ENCODE results near the gene LTBP2.

The LTBP2 gene

DNA sequence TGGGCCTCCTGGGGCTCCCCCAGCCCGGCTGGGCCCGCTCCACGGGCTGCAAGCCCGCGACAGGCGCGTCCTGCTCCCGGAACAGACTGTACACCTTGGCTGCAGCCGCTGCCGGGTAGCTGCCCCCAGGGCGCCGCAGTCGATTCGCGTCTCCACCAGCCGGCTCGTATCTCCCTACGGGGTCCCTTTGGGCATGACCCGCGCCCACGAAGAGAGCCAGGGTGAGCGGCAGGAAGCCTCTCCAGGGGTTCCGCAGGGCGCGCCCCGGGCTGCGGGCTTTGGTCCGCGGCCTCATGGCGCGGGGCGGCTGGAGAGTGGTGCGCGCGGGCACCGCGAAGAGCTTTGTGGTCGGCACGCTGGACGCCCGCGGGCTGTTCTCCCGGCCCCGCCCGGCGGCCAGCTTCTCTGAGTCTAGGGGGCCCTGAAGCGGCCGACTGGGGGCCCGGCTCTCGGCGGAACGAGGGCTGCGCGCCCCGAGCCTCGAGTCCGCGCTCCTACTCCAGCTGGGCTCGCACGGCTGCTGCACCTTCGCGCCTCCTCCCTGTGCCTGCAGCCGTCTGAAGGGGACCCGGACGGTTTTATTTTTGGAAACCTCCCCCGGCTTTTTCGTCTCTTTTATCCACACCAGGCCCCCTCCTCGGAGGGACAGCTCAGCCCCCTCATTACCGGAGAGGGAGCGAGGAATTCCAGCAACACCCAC is at the start of gene LTBP2:
TSS of gene LTBP2 (minus strand) at position 588 of the 700 bp plus-strand sequence. CDS start at position 295, 293 bp downstream.
- DNase-seq: no peak

DNA sequence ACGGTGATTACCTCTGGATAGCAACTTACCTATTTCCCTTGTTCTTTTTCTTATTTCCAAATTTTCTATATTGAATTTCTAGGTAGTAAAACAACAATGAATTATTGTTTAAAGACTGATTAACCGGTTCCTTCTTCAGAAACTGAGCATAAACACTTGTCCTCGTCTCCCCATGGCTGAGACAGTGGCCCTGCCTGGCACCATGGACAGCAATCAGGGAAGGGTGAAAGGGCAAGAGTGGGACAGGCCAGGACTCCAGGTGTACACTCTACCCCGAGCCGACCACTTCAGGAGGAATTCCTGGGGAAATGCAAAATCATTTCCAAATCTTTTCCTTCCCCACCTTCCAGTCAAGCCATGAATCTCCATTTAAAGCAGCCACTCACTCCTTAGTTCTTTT is 48.8 kb upstream of the LTBP2 start:
- no peak for DNase-seq

DNA sequence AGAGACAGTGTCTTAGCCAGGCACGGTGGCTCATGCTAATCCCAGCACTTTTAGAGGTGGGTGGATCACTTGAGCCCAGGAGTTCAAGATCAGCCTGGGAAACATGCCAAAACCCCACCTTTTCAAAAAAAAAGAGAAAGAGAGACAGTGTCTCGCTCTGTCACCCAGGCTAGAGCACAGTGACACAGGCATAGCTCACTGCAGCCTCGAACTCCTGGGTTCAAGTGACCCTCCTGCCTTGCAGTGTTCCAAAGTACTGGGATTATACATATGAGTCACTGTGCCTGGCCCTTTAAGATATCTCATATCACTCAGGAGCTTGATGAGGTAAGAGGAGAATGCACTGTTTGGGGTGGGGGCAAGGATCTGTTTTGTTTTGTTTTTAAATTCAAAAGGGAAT is 48.1 kb upstream of the LTBP2 start:
- no peak for DNase-seq

DNA sequence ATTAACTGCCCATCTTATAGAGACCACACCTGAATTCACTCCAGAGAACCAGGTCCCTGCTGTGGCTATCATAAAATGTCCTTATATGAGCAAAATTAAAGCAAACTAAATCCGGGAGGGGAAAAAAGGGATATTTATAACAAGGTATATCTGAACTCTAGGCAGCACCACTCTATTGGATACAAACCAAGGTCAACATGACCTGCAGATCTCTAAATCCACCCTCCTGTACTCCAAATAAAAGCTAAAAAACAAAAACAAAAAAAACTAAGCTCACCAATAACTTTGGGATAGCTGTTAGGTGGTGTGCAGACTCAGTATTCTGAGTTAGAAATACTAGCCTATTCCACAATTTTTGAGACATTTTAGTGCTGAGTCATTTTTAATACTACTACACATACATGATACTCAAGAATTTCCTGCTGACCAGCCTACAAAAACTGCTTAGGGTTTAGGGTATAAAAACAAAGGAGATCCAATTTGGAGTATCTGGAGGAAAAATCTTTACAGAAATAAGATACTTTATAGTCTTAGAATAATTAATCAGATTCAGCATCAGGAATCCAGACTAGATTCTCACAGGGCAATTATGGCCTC is 46.6 kb upstream of the LTBP2 start:
- no peak for DNase-seq

DNA sequence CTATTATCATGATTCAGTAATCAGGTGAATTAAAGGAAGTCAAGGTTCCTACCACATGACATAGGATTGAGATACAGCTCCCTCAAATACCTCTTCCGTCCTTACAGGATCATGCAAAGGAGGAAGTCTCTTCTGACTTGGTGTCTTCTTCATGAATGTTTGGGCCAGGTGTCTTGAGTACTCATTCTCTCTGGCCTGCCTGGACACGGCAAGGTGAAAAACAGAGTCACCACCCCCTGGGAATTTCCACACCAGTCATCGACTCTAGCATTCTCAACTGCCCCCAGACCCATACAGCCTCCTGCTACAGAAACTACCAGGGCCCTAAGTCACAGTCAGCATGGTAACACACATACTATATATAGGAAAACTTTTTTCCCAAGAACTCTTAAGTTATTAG is 44.9 kb upstream of the LTBP2 start:
- no peak for DNase-seq

DNA sequence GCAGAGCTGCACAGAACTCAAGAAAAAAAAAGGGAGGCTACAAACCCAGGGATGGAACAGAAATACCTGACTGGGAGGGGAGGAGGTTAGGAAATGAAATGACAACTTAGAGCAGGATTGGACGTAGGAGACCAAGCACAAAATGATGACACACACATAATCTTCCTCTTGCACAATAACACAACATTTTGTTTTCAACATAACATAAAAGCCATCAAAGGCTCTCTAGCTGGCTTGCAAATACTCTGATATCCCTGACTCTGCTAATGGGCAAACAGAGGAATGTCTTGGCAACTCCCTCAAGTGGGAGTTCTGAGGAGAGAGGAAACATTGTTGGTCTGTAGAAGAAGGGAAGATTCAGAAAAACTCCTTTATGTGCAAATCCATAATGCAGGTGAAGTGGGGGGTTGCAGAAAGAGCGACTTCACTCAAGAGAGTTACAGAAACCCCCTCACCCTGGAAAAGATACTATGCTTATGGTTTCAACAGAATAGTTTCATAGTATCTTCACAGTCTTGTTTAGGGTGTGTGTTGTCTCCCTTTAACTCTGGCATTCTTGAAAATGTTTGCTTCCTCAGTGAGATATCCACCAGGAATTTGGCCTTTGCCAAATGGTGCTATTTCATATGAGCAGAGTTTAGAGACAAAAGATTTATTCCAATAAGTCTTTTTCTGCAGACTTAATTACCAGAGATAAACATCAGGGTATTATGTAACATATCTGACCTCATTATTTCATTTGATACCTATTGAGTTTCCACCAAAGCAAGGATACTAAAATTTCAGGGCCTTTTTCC is 43.8 kb upstream of the LTBP2 start:
- no peak for DNase-seq

DNA sequence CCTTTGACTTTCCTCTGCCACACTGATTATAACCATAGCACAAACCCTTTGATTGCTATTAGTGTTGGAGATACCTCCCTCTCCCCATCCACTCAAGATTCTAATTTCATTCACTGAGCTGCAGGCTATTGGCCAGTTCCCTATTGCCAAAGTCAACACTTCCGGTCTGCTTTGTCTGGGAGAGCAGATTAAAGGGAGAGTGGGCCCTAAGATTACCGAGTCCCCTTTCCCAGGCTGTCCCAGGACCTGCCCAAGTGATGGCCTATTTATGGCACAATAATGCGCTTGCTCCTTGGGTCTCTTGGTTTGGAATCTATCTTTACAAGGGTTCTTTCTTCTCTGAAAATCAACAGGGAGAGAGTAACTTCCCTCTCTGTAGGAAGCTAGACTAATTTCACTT is 42.9 kb upstream of the LTBP2 start:
- DNase-seq: no peak

DNA sequence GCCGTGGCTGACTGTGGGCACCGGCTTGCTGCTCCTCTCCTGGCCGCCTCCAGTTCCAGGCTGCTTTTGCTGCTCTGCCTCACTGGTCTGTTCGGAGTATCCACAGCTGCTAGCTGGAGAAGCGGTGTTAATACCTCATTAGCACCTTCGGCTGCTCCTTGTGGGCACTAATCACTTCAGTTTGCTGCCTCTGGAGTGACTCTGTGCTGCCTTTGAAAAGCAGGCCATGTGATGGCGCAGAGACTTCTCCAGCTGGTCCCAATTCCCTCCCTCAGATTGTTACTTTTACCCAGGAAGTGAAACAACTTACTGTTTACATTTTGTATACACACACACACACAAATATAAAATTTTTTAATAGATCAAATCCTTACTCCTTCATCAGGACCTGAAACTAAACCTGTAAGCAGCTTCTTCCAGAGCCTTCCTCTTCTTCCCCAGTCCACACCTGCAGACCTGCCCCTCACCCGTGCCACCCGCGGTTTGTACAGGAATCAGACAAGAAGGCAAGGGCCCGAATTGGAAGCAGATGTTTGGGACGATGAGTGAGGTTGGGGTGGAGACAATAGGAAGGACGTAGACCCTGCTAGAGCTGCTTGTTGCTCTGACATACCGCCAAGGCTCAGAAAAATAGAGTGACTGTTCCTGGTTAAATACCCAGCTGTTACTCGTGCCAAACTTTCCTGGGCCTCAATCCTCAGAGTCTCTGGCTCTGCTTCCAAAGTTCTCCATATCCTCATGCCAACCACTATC is 41.5 kb upstream of the LTBP2 start:
- no peak for DNase-seq

DNA sequence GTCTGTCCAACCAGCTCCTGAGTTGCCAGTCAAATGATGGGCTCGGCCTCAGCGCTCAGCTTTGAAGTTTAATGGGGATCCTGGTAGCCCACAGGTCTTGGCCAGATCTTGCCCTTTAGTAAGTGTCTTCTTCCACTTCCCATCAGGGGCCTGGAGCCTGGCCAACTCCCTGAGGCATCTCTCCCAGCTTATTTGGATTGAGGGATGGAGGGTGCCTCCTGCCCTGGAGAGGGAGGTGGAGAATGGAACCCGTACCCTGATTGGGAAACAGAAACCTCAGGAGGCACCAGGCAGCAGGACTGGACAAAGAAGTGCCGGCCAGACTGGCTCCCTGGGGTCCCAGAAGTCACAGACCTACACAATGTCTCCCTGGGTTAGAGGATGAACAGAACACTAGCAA is 40.5 kb upstream of the LTBP2 start:
- DNase-seq: no peak

DNA sequence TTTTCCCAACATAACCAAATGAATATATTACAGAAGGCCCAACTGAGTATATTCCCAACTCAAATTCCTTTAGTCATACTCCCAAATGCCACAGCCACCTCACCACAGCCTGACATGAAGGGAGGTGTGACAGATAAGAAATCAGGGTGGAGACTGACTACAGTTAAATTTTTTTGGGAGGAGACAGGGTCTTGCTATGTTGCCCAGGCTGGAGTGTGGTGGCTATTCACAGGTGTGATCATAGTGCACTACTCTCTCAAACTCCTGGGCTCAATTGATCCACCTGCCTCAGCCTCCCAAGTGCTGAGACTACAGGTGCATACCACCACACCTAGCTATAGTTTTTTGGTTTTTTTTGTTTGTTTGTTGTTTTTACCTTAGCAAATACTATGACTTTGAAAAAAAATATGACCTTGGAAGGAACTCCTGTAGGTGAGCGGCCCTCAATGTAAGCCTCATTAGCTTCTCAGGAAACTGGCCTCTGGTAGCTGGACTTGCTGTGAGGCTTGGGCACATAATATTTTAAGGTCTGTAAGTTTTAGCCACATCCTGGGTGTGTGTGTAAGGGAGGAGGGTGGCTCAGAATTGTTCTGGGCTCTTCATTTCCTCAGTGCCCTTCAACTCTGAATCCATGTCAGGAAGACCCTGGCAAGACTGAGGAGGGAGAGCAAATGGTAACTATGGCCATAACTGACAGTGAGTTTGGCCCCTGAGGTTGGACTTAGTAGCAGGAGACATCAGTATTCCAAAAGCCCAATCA is 39.1 kb upstream of the LTBP2 start:
- DNase-seq: no peak

DNA sequence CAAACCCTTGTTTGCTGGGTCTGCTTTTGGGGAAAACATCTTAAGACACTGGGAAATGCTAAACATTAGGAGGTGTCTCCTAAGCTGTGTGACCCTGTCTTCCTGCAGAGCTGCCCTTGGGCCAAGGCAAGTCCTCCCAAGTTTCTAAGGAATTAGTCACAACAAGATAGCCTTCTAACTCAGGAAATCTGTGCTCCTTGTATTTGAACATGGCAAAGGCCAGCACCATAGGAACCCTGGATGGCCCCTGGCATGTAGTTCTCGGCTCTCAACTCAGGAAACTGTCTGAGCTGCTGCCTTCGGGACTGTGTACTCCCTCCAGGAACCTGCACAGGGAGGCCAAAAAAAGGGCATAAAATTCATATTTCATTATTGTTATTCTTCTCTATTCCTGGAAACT is 37.6 kb upstream of the LTBP2 start:
- no peak for DNase-seq

DNA sequence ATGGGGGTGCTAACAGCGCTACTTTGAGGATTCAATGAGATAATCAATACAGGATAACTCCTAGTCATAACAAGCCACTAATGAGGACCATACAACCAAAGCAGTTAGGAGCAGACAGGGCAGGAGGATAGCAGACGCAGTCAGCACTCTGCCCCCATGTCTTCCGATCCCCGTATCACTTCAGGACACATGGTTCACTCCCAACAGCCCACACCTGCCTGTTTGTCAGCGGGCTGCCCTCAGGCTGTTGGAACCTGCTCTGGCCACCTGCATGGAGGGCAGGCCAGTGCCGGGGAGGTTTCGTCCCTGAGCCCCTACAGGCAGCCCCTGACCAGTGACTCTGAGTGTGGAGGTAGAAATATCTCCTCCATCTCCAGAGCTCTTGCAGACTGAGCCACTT is 37.1 kb upstream of the LTBP2 start:
- no peak for DNase-seq

DNA sequence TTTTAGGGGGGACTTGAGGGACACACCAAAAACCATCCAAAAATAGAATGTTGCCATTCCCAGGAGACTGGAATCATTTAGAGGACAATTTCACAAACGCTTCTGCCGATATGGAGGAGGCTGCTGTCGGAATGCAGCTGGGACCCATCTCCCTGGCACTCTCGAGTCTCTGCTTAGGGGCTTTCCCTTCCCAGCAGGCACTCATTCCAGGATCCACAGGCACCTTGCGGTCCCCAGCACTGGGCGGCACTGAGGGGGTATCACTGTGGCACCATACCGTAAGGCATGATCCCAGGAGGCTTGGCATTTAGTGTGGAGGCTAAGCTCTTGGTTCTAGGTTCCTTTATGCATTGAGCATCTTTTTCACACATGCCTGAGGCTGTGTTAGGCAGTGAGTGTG is 36.6 kb upstream of the LTBP2 start:
- DNase-seq: no peak

DNA sequence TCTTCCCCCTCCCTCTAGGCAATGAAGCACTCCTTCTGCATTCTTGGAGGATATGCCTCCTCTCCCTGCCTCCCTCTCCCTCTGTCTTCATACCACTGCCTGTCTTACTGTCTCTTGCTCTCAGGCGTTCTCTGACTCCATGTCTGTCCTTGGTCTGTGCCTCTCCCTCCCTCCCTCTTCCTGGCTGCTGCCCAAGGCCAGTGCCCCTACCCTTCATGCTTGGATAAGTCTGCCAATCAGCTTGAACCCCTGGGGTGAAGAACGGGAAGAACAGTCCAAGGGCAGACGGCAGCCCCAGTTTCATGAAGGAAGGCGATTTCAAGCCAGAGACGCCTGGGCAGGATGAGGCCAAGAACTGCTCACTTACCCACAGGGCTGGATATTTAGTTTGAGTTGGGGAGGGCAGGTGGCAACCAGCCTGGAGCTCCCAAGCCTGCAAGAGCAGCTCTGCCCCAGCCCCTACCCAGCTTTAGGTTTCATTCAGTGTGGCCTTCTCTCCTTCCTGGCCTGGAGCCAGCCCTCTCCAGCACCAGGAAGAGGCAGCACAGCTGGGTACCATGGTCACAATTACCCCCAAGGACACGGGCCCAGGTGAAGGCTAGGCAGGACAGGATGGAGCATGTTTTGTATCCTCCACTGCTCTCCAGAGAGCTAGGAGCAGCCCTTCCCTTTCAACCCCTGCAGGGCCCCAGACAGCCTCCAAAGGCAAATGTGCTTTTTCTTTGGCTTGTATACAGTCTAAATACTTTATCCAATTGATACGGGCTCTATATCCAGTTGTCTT is 35.8 kb upstream of the LTBP2 start:
- DNase-seq: no peak

DNA sequence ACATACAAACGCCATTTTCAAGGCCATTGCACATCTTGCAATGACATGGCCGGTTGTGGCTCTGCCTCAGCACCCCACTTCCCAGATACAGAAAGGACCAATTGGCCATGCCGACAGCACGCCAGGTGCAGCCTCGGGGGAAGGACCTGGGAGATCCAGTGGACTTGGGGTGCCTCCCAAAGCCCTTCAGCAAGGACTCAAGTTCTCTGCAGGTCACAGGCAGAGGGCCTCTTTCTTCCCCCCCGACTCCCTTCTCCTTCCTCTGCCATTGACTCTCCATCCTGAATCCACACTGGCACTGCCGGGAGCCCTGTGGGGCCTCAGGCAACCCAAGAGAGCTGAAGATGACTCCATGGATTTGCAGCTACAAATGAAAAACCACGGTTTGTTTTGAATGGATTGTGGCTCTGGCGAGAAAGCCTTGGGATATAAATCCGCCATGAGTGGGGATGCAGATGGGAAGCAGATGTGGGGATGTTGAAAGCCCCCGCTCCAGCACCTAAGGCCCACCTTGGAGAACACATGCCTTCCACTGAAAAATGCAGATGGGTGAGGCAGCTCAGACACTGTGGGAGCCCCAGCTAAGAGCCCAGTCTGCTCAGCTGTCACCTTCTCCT is 35.1 kb upstream of the LTBP2 start:
- no peak for DNase-seq

DNA sequence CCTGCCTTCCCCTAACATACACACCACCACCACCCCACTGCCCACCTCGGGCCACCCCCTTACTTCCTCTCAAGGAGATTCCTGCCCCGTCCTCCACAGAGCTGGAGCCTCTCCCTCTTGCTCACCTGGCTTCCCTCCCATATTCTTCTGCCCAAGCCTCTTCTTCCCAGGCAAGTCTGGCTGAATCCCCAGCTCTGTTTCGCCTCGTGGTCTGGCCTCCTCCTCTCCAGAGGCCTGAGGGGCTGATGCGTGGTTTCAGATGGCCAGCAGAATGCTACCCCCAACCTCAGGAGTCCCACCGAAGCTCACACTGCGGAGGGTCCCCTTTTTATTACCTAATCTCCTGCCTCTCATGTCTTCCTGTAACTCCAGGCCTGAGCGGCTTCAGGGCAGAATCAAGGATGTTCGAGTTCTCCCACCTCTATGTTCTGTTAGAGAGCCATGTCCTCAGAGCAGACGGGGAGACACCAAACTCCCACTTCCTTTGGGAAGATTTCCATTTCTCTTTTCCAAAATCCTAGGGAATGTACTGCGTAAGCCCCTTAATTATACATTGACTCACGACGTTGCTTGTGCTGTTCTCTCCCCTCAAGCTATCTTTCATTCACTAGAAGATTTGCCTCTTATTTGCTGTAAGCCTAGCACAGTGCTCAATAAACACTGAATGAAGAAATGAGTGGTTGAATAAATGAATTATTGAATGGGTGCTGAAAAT is 33.9 kb upstream of the LTBP2 start:
- DNase-seq: no peak

DNA sequence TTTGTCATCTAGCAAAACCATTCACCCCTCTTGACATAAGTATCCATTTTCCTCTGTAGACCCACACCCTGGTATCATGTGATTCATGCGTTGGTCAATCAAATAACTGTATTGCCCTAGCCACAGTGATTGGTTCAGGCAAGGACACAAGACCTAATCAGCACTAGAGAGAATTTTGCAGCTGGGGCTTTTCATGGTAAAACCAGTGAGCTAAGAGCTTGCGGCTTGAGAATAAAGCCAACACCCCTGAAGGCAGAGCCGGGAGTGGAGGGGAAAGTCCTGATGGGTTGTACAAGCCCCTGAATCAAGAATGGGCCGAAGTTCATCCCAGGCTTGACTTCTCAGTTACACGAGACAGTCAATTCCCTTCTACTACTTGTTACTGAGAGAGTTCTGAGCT is 33.2 kb upstream of the LTBP2 start:
- DNase-seq: no peak

DNA sequence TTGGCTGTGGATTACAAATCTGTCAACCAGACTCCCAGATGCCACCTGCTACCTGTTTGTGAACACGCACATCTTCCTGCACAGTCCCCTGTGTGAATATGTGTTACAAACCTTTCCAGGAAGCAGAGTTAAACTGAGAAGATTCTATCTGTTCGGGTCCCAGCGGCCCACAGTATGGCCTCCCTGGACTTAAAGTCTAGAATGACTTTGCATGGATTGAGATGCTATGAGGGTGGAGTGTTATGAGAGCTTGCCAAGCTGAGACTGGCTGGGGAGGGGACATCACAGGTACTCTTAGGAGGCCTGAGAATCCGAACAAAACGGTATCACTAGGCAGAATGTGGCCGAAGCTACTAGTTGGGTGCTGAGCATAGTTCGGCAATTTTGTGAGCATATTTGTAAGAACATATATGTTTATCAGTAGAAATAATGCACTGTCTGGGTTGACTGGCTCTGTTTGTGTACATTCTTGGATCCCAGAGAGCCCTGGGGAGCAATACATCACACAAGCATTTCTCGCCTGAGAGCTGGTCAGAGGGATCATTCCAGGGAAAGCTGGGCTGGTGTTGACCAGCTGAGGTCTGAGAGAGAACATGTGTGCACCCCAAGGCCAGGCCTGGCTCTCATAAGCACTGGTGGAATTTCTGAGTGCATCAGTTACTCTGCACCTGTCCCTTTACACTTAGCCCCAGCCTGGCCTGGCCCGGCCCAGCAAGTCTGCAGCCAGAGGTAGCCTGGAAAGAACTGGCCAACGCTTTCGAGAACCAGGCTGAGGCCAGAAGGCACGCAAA is 29.8 kb upstream of the LTBP2 start:
- no peak for DNase-seq

DNA sequence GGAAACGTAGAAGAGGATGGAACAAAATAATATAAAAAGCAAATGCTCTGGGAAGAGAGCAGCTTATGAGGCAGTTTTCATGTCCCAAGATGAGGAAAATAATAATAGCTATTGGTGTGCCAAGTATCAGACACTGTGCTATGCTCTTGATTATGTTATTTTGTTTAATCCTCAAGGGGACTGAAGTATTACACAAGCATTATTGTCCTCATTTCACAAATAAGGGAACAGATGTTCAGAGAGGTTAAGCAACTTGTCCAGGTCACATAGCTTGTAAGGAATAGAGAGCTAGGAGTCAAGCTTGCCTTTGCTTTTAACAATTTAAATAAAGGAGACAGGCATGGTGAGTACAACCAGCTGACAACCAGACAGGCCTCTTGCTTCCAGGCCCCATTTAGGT is 26.9 kb upstream of the LTBP2 start:
- DNase-seq: no peak

DNA sequence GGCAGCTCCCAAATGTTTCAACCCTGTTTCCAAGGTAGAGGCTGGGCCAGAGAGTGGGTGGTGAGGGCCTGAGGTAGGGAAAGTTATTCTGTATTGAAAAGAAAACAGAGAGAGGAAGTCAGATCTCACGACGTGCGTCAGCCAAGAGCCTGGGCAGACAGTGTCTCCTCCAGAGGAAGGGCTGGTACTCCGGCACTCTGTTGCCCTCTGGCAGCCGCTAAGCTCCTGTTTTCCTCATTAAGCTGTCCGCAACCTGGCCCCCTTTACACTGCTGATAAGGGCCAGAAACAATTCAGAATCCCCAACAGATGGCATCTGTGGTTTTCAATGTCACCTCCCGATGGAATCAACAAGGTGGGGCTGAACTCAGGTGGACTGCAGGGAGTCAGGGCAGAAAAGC is 26.0 kb upstream of the LTBP2 start:
- no peak for DNase-seq

Data from NK-92 treated with Interleukin-12 subunit alpha and Interleukin-12 subunit beta, amount 100 ng/mL, for 24 hours (cell line).